HG03139 (cell line): ENCODE data around the gene SLC28A1.
"Not testable (repeated sequence)": the region's sequence is repeated elsewhere in the genome, so short reads cannot be mapped to it uniquely, and the experiment has no call there.

Source experiments
- ATAC-seq: cut with Tn5 transposase; IDR thresholded peaks from one replicate; pipeline ENCODE4 v1.9.1; 2021; ENCODE audit not compliant: unreplicated experiment

SLC28A1 gene

GRCh38 chr15:84861781-84862180, 22.7 kb upstream of the SLC28A1 start:
- ATAC-seq = no peak

GRCh38 chr15:84862214-84862975, 22.1 kb upstream of the SLC28A1 start:
- no peak for ATAC-seq

- ATAC-seq = no peak
Observed at GRCh38 chr15:84863565-84864443, 20.7 kb upstream of the SLC28A1 start.

GRCh38 chr15:84864444-84864795, 20.0 kb upstream of the SLC28A1 start:
- no peak for ATAC-seq

- ATAC-seq = no peak
Observed at GRCh38 chr15:84865074-84865569, 19.3 kb upstream of the SLC28A1 start.

- no peak for ATAC-seq
Observed at GRCh38 chr15:84868037-84868880, 16.2 kb upstream of the SLC28A1 start.

GRCh38 chr15:84869510-84869909, 15.0 kb upstream of the SLC28A1 start:
- no peak for ATAC-seq

GRCh38 chr15:84871428-84871985, 13.0 kb upstream of the SLC28A1 start:
- ATAC-seq = no peak

GRCh38 chr15:84872009-84872910, 12.2 kb upstream of the SLC28A1 start:
- no peak for ATAC-seq

- no peak for ATAC-seq
Observed at GRCh38 chr15:84873997-84874396, 10.5 kb upstream of the SLC28A1 start.

GRCh38 chr15:84874981-84875699, 9.3 kb upstream of the SLC28A1 start:
- no peak for ATAC-seq

- ATAC-seq = no peak
Observed at GRCh38 chr15:84876269-84876668, 8.2 kb upstream of the SLC28A1 start.

GRCh38 chr15:84877701-84878100, 6.8 kb upstream of the SLC28A1 start:
- ATAC-seq = not testable (repeated sequence)

GRCh38 chr15:84878504-84878903, 6.0 kb upstream of the SLC28A1 start:
- ATAC-seq = no peak

GRCh38 chr15:84879088-84879780, 5.2 kb upstream of the SLC28A1 start:
- ATAC-seq = no peak

- ATAC-seq = no peak
Observed at GRCh38 chr15:84880007-84880406, 4.5 kb upstream of the SLC28A1 start.

GRCh38 chr15:84880822-84881519, 3.5 kb upstream of the SLC28A1 start:
- ATAC-seq = no peak

GRCh38 chr15:84881520-84881830, 3.0 kb upstream of the SLC28A1 start:
- ATAC-seq = no peak
